Panc1 (cell line): Measurements from ENCODE around the gene CLECL1. TPM values are rescaled to one million over a fixed set of nuclear protein-coding genes. Genes with fewer than 3 reads are reported as not detected.

Experiments used
- ATAC-seq: fragments of 200-7000 bp; cut with Tn5 transposase; 2 replicates; pipeline ENCODE4 v1.9.1; 2020; ENCODE audit warnings: mild to moderate bottlenecking, moderate library complexity
- BruUV-seq: library from RNA; stranded (reverse); fragments of 400-500 nt; replicated peaks from 2 replicates; lab custom pipeline; 2021; lab: Mats Ljungman, UMichigan
- CTCF ChIA-PET: fragments of 300-600 bp; sonication (Branson Sonifier 250); formaldehyde crosslinking; loops from one replicate; lab custom pipeline; 2022; ENCODE audit warnings: antibody characterized with exemption; lab: Charles Lee
- POLR2A ChIA-PET: fragments of 300-600 bp; sonication (Branson Sonifier 250); formaldehyde crosslinking; loops from one replicate; lab custom pipeline; 2022; ENCODE audit warnings: antibody characterized with exemption; lab: Charles Lee
- DNase-seq: peaks from one replicate; pipeline ENCODE4 v3.0.0-alpha.2; 2010; ENCODE audit warnings: low read depth, low spot score
- H3K27ac ChIP-seq: 2 replicates; pipeline ENCODE4 v1.5.1; 2011; ENCODE audit warnings: mild to moderate bottlenecking, low read length, inconsistent platforms
- H3K27me3 ChIP-seq: fragments of 200-500 bp; sonication (Bioruptor generic); 2 replicates; pipeline ENCODE4 v1.6.0; 2014; ENCODE audit warnings: low read length, inconsistent platforms; ENCODE audit not compliant: control insufficient read depth, insufficient read depth
- H3K36me3 ChIP-seq: fragments of 200-500 bp; sonication (Bioruptor generic); 2 replicates; pipeline ENCODE4 v1.5.1; 2014; ENCODE audit warnings: inconsistent platforms, mild to moderate bottlenecking, low read length, moderate library complexity; ENCODE audit not compliant: control insufficient read depth, insufficient read depth
- H3K4me1 ChIP-seq: 2 replicates; pipeline ENCODE4 v1.5.1; 2011; ENCODE audit warnings: inconsistent platforms, mild to moderate bottlenecking, low read length, moderate library complexity; ENCODE audit not compliant: control insufficient read depth, insufficient read depth
- H3K4me3 ChIP-seq, 2 experiments: 2 replicates each; pipeline ENCODE4 v1.5.1; 2011 to 2012; ENCODE audit warnings: low read depth in 2 of 2, low read length in 2 of 2, mild to moderate bottlenecking in 2 of 2, inconsistent platforms in 1 of 2, moderate library complexity in 1 of 2
- H3K9me3 ChIP-seq: fragments of 200-500 bp; sonication (Bioruptor generic); 2 replicates; pipeline ENCODE4 v1.5.1; 2014; ENCODE audit warnings: low read depth, mild to moderate bottlenecking, inconsistent platforms, low read length, moderate library complexity; ENCODE audit not compliant: control insufficient read depth, insufficient read depth
- CTCF ChIP-seq: fragments of 450-650 bp; IDR thresholded peaks from 2 replicates; pipeline ENCODE4 v1.5.1; 2017; ENCODE audit warnings: mild to moderate bottlenecking
- POLR2AphosphoS5 ChIP-seq: IDR thresholded peaks from 2 replicates; pipeline ENCODE4 v1.6.1; 2012; ENCODE audit warnings: mild to moderate bottlenecking, low read depth, low read length, moderate library complexity
- REST ChIP-seq, 2 experiments: IDR thresholded peaks; 2 replicates each; pipeline ENCODE4 v1.6.1; 2011 to 2012; ENCODE audit warnings: low read depth in 2 of 2, control low read depth in 1 of 2, low read length in 1 of 2, mild to moderate bottlenecking in 1 of 2, moderate library complexity in 1 of 2; ENCODE audit not compliant: insufficient read depth in 1 of 2
- SIN3A ChIP-seq: IDR thresholded peaks from 2 replicates; pipeline ENCODE4 v1.6.1; 2012; ENCODE audit warnings: low read depth, mild to moderate bottlenecking, low read length, moderate library complexity, borderline replicate concordance; ENCODE audit not compliant: insufficient read depth
- TCF7L2 ChIP-seq: IDR thresholded peaks from 2 replicates; pipeline ENCODE4 v1.6.1; 2011; ENCODE audit warnings: mild to moderate bottlenecking, low read depth, low read length, inconsistent platforms
- in situ Hi-C: cut with HindIII; loops from 2 replicates; pipeline ENCODE4 v1.10.0; 2016; ENCODE audit warnings: low sequenced_read_pairs, low pct_unique_long_range_greater_than_20kb
- intact Hi-C: fragments of 100-400 bp; cut with micrococcal nuclease; formaldehyde crosslinking; loops from one replicate; pipeline ENCODE4 v1.10.0; 2022; ENCODE audit not compliant: unreplicated experiment
- total RNA-seq: library from RNA; stranded (reverse); gene quantifications from one replicate; pipeline ENCODE4 v1.2.1, GENCODE V29; 2021; ENCODE audit not compliant: unreplicated experiment

CLECL1 gene
- total RNA-seq, 1 experiment from 2014 or later: not detected

- ChIA-PET CTCF (interaction anchor here (0.5 to 0.6 kb wide), 2 partner anchors 105 to 396 kb away, joined by 3 to 5 read pairs; no protein-coding TSS in a partner anchor), POLR2A (no interaction called here)
- TF ChIP-seq CTCF (no peak), TCF7L2 (no peak), SIN3A (no peak), POLR2AphosphoS5 (no peak), REST (IDR thresholded peaks at IDR 0.05; ENCODE audit: insufficient read depth in 1 of 2, low read depth in 2 of 2, low read length in 1 of 2) (no peak)
- no TSS peak for BruUV-seq
- H3K9me3 ChIP-seq: no peaks in the 10 kb centered on the region
- no peak for DNase-seq
- no peak overlapping the region for H3K27ac ChIP-seq
- no peaks in the 10 kb centered on the region; the same call in 1 of the 2 replicates for H3K4me1 ChIP-seq
- H3K27me3 ChIP-seq: no peaks in the 10 kb centered on the region
- no peak overlapping the region for H3K4me3 ChIP-seq
- in situ Hi-C loops (no loop called here), intact Hi-C loops (loop anchor here (10.0 kb wide), 1 partner anchor 259 kb away; the partner anchor contains the start of gene CLEC12B)
- no peaks in the 10 kb centered on the region for H3K36me3 ChIP-seq
- no peak for ATAC-seq
These were observed 22.7 kb upstream of the CLECL1 start for GRCh38 chr12:9755567-9755966.

GRCh38 chr12:9755035-9755434 is 22.1 kb upstream of the CLECL1 start:
- ChIA-PET CTCF (interaction anchor here (0.5 to 0.6 kb wide), 2 partner anchors 104 to 397 kb away, joined by 3 to 5 read pairs; no protein-coding TSS in a partner anchor), POLR2A (no interaction called here)
- in situ Hi-C loops (no loop called here), intact Hi-C loops (loop anchor here (10.0 kb wide), 1 partner anchor 260 kb away; the partner anchor contains the start of gene CLEC12B)
- TF ChIP-seq POLR2AphosphoS5: no peak
- TF ChIP-seq REST (IDR thresholded peaks at IDR 0.05; ENCODE audit: insufficient read depth in 1 of 2, low read depth in 2 of 2, low read length in 1 of 2): no peak
- TF ChIP-seq CTCF: no peak
- TF ChIP-seq TCF7L2: no peak
- TF ChIP-seq SIN3A: no peak
- no peak overlapping the region for H3K27ac ChIP-seq
- BruUV-seq: no TSS peak
- H3K4me1 ChIP-seq: no peaks in the 10 kb centered on the region; the same call in 1 of the 2 replicates
- H3K4me3 ChIP-seq: no peak overlapping the region
- no peaks in the 10 kb centered on the region for H3K36me3 ChIP-seq
- ATAC-seq: no peak
- H3K27me3 ChIP-seq: no peaks in the 10 kb centered on the region
- no peak for DNase-seq
- H3K9me3 ChIP-seq: no peaks in the 10 kb centered on the region
